Neuron (in vitro differentiated cells): Measurements from ENCODE around the gene GAL.

Experiments used
- H2AFZ ChIP-seq: one replicate; pipeline ENCODE4 v1.6.1; 2013; ENCODE audit warnings: low read depth, mild to moderate bottlenecking, inconsistent platforms, low read length, moderate library complexity
- H3K27me3 ChIP-seq: one replicate; pipeline ENCODE4 v1.6.1; 2013; ENCODE audit warnings: low read length; ENCODE audit not compliant: insufficient read depth
- H3K36me3 ChIP-seq: one replicate; pipeline ENCODE4 v1.6.1; 2013; ENCODE audit warnings: low read length; ENCODE audit not compliant: insufficient read depth
- H3K4me1 ChIP-seq: one replicate; pipeline ENCODE4 v1.6.1; 2013; ENCODE audit warnings: low read length; ENCODE audit not compliant: insufficient read depth
- H3K4me3 ChIP-seq: 2 replicates; pipeline ENCODE4 v1.5.1; 2013; ENCODE audit warnings: mild to moderate bottlenecking, low read length, moderate library complexity
- H3K9me3 ChIP-seq: one replicate; pipeline ENCODE4 v1.6.1; 2013; ENCODE audit warnings: low read length

Gene GAL

DNA sequence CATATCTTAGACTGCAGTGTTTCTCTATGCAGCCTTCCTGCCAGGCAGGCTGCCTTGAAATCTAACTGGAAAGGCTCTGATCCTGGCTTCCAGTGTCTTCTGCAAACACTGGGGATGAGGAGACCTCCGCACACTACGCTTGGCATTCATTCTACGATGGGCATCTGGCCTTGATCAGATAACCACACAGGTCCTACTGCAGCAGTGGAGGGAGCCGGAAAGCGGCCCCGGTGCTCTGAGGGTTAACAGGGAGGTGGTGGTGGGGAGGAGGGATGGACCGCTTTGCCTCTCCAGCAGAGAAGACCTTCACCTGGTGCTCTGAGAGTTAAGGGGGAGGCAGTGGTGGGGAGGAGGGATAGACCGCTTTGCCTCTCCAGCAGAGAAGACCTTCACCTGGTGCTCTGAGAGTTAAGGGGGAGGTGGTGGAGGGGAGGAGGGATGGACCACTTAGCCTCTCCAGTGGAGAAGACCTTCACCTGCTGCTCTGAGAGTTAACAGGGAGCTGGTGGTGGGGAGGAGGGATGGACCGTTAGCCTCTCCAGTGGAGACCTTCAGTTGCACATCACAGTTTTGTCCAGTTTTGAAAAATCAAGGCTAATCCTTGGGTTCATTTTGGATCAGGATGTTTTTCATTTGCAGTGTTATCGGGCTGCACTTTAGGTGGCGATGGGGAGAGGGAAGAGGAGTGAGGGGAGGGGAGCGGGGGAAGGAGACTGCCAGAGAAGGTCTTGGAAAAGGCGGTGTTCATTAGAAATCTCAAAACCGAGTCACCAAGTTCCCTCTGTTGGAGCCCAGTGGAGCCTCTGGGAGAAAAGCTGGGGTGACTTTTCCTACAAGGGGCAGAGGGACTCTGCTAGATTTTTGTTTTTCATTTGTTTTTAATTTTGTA, 5.6 kb downstream of the GAL start:
- no peaks in the 10 kb centered on the region for H3K36me3 ChIP-seq
- no peak overlapping the region for H2AFZ ChIP-seq
- H3K4me1 ChIP-seq: no peaks in the 10 kb centered on the region
- no peaks in the 10 kb centered on the region for H3K9me3 ChIP-seq
- no peak overlapping the region for H3K4me3 ChIP-seq
- H3K27me3 ChIP-seq: peaks cover 75% of the 10 kb centered on the region

- no peaks in the 10 kb centered on the region for H3K36me3 ChIP-seq
- H3K27me3 ChIP-seq: peaks cover 66% of the 10 kb centered on the region
- no peak overlapping the region for H2AFZ ChIP-seq
- H3K4me3 ChIP-seq: no peak overlapping the region
- no peaks in the 10 kb centered on the region for H3K4me1 ChIP-seq
- no peaks in the 10 kb centered on the region for H3K9me3 ChIP-seq
These were observed 6.5 kb downstream of the GAL start for GRCh38 chr11:68690671-68691401.

DNA sequence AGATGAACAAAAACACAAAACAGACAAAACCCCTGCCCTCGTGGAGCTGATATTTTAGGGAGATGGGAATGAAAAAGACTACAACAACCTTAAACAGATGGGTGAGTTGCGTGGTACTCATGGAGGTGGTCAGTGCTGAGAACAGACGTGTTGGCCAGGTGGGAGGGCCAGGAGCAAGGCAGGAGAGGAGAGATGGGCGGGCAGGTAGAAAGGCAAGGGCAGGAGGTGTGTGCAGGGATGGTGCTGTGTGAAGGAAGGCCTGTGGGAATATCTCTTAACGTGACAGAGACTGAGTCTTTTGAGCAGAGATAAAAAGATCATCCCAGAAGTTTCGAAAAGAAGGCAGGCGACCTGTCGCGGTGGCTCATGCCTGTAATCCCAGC, 7.0 kb downstream of the GAL start:
- Histone ChIP-seq H3K9me3 (no peaks in the 10 kb centered on the region), H3K36me3 (no peaks in the 10 kb centered on the region), H3K27me3 (peaks cover 60% of the 10 kb centered on the region), H3K4me1 (no peaks in the 10 kb centered on the region), H3K4me3 (no peak overlapping the region), H2AFZ (no peak overlapping the region)

GRCh38 chr11:68692115-68692514, 7.8 kb downstream of the GAL start:
- Histone ChIP-seq H2AFZ (no peak overlapping the region), H3K9me3 (no peaks in the 10 kb centered on the region), H3K4me1 (no peaks in the 10 kb centered on the region), H3K4me3 (no peak overlapping the region), H3K27me3 (peaks cover 54% of the 10 kb centered on the region), H3K36me3 (no peaks in the 10 kb centered on the region)

DNA sequence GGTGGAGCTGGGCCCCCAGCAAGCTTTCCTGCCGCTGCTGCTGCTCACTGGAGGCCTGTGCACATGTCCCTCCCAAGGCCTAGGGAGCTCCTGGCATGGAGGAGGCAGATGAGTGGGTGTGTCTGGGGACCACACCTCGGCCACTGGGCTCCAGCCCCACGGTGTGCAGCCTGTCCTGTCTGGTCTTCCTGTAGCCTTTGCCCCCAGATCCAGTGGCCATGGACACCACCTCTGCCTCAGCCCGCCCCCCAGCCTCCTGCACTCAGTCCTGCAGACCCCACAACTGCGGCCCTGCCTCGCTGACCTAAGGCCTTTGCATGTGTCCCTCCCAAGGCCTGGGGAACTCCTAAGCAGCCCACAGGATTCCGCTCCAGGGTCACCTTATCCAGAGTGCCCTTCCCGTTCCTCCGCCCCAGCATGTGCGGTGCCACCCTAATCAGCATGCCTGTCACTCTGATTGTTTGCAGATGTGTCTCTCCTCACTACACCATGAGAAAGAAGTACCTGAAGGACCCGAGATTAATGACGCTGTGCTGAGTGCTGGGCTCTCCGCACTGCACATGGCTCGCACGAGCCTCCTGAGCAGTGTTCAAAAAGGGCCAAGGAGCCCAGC, 8.6 kb downstream of the GAL start:
- H3K27me3 ChIP-seq: peaks cover 45% of the 10 kb centered on the region
- no peak overlapping the region for H2AFZ ChIP-seq
- H3K9me3 ChIP-seq: no peaks in the 10 kb centered on the region
- no peaks in the 10 kb centered on the region for H3K36me3 ChIP-seq
- no peaks in the 10 kb centered on the region for H3K4me1 ChIP-seq
- no peak overlapping the region for H3K4me3 ChIP-seq

- Histone ChIP-seq H3K4me1 (no peaks in the 10 kb centered on the region), H3K27me3 (peaks cover 43% of the 10 kb centered on the region), H3K36me3 (no peaks in the 10 kb centered on the region), H3K4me3 (no peak overlapping the region), H3K9me3 (no peaks in the 10 kb centered on the region), H2AFZ (no peak overlapping the region)
These were observed 9.1 kb downstream of the GAL start for GRCh38 chr11:68693484-68693882.

GRCh38 chr11:68694431-68695297, 10.3 kb downstream of the GAL start:
- Histone ChIP-seq H3K27me3 (peaks cover 32% of the 10 kb centered on the region), H2AFZ (no peak overlapping the region), H3K36me3 (no peaks in the 10 kb centered on the region)

DNA sequence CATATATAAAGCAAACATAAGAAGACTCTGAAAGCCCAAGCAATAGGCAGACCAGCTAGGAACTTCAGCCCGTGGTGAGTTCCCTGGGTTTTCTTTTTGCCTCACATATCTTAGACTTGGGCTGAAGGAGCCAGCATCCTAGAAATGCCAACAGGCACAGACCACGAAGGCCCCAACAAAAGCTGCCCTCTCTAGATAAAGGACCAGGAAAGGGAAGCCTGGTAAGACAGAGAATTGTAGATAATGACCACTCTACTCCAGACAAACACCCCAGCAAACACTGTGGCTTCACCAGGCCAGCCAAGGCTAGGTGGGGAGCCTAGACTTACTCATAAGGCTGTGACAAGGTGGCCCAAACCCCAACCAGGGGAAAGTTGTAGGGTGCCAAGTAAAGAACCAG, 11.2 kb downstream of the GAL start:
- H2AFZ ChIP-seq: no peak overlapping the region
- H3K4me3 ChIP-seq: no peak overlapping the region
- H3K27me3 ChIP-seq: peaks cover 24% of the 10 kb centered on the region
- H3K4me1 ChIP-seq: no peaks in the 10 kb centered on the region
- no peaks in the 10 kb centered on the region for H3K36me3 ChIP-seq
- no peaks in the 10 kb centered on the region for H3K9me3 ChIP-seq

More at GRCh38 chr11:68694431-68695297, 10.3 kb downstream of the GAL start:
- Histone ChIP-seq H3K4me1 (no peaks in the 10 kb centered on the region), H3K9me3 (no peaks in the 10 kb centered on the region), H3K4me3 (no peak overlapping the region)

GRCh38 chr11:68698993-68699392, 14.6 kb downstream of the GAL start:
- no peak overlapping the region for H3K4me3 ChIP-seq
- peaks cover 11% of the 10 kb centered on the region for H3K27me3 ChIP-seq
- no peaks in the 10 kb centered on the region for H3K4me1 ChIP-seq
- no peaks in the 10 kb centered on the region for H3K9me3 ChIP-seq
- H2AFZ ChIP-seq: no peak overlapping the region
- H3K36me3 ChIP-seq: no peaks in the 10 kb centered on the region

- Histone ChIP-seq H3K4me3 (no peak overlapping the region), H3K36me3 (no peaks in the 10 kb centered on the region), H2AFZ (no peak overlapping the region), H3K4me1 (peaks cover 11% of the 10 kb centered on the region), H3K9me3 (no peaks in the 10 kb centered on the region), H3K27me3 (peaks cover 21% of the 10 kb centered on the region)
These were observed 20.5 kb downstream of the GAL start for GRCh38 chr11:68704887-68705286.

GRCh38 chr11:68707527-68707926, 23.2 kb downstream of the GAL start:
- Histone ChIP-seq H3K36me3 (no peaks in the 10 kb centered on the region), H3K4me3 (no peak overlapping the region), H3K9me3 (no peaks in the 10 kb centered on the region), H3K27me3 (peaks cover 39% of the 10 kb centered on the region), H2AFZ (no peak overlapping the region), H3K4me1 (peaks cover 25% of the 10 kb centered on the region)

- Histone ChIP-seq H3K27me3 (peaks cover 35% of the 10 kb centered on the region), H3K4me3 (no peak overlapping the region), H3K4me1 (peaks cover 25% of the 10 kb centered on the region)
These were observed 24.7 kb downstream of the GAL start for GRCh38 chr11:68709062-68709461.

More at GRCh38 chr11:68709062-68709461, 24.7 kb downstream of the GAL start:
- H3K9me3 ChIP-seq: no peaks in the 10 kb centered on the region
- no peak overlapping the region for H2AFZ ChIP-seq
- H3K36me3 ChIP-seq: no peaks in the 10 kb centered on the region
